Left hindlimb (tissue), 1 donor: ENCODE measurements around the gene FAF2.

Experiments
- DNase-seq: peaks from one replicate; pipeline ENCODE4 v3.0.0-alpha.2; 2018

FAF2 gene

DNA sequence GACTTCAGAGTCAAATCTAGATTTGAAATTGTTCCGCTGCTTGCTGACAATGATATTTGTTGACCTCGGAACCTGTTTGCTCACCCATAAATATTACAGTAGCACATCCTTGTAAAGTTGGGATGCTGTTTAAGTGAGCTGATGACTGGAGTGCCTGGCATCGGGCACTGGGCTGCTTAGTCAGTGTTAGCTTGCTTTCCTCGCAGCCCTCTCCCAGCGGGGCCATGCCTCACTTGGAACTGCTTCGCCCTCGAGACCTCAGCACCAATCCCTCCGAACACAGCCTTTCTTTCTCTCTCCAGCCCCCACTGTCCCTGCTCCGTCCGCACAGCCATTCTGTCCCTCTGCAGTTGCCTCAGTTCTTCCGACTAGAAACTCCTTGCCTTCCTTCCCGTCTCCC, 65.6 kb downstream of the FAF2 start:
- no peak for DNase-seq

DNA sequence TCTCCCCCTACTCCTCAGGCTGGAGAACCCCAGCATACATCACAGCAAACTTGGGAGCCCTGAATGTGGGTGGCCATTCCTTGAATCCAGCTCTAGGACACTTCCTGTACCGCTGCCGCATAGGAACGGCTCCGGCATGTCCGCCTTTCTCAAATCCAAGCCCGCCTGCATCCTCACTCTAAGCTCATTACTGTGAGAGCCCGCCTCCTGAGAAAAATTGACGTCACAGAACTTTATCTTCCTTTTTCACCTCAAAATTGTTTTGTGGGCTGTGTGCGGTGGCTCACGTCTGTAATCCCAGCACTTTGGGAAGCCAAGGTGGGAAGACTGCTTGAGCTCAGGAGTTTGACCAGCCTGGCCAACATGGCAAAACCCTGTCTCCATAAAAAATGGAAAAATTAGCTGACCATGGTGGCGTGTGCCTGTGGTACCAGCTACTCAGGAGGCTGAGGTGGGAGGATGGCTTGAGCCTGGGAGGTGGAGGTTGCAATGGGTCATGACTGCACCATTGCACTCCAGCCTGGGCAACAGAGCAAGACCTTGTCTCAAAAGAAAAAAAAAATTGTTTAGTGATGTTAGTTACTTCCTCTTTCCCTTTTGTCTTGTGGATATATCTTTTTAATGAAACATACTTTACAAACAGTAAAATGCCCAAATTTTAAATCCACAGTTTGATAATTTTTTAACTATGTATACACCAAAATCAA, 66.2 kb downstream of the FAF2 start:
- DNase-seq: no peak

DNA sequence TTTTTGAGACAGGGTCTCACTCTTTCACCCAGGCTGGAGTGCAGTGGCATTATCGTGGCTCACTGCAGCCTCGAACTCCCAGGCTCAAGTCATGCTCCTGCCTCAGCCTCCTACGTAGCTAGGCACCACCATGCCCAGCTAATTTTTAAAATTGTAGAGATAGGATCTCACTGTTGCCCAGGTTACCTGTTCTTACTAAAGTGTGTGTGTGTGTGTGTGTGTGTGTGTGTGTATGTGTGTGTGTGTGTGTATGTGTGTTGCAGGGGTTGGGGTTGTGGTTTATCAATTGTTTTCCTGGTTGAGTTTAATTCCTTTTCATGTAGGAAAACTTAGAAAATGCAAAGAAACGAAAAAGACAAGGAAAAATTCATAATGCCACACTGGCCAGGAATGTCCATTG, 67.2 kb downstream of the FAF2 start:
- DNase-seq: no peak

DNA sequence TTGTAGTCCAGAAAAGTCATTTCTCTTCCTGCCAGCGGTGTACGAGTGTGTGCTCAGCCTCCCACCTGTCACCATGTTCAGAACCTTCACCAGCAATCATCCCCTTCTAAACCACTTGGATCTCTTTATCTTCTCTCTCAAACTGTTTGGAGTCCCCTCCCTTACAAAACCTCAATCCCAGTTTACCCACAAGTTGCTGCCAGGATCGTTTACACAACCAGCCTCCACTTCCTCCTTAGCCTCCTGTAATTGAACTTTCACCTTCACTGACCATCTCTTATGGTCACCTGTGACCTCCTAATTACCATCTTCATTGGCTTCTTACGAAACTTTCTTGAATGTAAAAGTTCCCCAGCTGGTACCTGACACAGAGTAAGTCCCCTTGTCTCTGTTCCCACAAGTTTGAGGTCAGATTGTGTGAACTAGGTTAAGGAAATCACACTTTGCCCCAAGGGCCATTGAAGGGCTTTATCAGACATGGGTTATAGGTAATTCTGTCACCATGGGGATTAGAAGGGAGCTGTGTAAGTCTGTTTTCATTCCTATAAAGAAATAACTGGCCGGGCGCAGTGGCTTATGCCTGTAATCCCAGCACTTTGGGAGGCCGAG, 69.0 kb downstream of the FAF2 start:
- no peak for DNase-seq

DNA sequence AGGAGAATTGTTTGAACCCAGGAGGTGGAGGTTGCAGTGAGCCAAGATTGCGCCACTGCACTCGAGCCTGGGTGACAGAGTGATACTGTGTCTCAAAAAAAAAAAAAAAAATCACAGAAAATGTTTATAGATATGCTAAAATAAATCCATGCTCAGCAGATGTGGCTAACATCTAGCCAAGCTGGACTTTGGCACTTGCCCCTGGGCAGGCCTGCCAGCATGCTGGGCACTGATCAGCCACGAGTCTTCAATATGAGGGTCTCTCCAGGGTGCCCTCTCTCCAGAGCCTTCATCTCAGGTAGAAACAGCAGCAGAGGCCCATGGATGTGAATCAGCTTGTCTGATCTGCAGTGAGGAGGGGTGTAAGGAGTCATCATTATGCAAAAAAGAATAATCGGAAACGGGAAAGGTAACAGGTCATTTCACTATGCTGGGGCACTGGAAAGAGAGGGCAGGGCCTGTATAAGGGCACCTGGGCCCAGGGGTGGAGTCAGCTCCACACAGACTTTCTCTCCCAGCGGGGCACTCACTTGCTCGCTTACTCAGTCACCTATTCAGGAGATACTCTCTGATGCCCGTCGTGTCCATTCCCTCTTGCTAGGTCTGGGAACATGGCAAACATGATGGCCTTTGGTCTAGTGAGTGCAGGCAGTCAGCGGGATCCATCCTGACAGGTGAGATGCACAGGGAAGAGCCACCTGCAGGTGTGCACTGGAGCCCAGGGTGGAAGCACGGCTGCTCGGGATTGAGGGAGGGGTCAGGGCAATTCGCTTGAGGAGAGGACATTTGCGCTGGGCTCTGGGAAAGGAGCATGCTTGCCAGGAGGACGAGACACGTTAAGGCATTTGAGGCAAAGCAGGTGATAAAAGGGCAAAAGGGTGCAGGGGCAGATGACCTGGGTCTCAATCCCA, 71.9 kb downstream of the FAF2 start:
- no peak for DNase-seq

DNA sequence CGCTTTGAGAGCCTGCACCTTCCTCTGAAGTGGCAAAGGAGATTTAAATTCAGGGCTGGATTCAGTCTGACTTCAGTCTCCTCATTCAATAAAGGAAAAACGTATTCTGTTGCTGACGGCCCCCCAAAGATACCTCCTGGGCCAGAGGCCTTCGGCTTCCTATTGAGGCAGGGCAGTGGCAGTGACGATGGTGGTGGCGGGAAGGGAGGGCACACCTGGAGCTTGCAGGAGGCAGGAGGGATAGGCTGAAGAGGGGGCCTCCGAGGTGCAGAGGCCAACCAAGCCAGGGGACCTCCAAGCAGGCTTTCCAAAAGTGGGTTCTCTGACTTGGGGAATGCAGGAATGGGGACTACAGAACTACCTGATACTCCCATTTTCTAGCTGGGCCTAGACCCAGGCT, 73.1 kb downstream of the FAF2 start:
- DNase-seq: no peak

DNA sequence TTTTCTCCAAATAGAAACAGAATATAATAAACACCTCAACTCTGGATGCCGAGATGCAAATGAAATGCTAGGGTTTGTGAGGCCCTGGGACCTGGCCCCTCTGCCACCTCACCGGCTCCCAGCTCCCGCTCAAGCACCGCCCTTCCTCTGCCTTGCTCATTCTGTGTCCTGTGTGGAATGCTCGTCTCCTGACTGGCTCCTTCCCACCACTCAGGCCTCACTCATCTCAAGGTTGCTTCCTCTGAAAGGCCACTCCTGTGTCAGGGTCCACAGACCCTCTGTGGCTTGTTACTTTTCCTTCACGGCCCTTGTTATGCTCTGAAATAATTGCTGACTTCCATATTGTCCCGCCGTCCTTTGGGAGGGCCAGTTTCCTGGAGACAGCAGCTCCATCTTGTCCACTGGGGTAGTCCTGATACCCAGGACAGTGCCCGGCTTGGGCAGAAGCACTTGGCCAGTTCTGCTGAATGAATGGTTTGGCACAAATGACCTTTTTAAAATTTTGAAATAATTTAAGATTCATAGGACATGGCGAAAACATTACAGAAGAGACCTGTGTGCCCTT, 73.6 kb downstream of the FAF2 start:
- DNase-seq: no peak

DNA sequence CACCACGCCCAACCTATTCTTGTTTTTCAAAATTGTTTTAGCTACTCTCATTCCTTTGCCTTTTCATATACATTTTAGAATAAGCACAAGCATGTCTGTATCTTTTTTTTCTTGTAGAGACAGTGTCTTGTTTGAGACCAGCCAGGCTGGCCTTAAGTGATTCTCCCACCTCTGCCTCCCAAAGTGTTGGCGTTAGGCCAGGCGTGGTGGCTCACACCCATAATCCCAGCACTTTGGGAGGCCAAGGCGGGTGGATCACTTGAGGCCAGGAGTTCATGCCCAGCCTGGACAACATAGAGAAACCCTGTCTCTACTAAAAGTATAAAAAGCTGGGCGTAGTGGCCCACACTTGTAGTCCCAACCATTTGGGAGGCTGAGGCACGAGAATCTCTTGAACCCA, 76.0 kb downstream of the FAF2 start:
- no peak for DNase-seq

DNA sequence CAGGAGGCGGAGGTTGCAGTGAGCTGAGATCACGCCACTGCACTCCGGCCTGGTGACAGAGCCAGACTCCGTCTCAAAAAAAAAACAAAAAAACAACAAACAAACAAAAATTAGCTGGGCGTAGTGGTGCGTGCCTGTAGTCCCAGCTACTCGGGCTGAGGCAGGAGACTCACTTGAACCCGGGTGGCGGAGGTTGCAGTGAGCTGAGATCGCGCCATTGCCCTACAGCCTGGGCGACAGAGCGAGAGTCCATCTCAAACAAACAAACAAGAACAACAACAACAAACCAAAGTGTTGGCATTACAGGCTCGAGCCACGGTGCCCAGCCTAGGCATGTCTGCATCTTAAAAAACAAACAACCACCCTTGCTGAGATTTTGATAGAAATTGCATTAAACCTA, 76.8 kb downstream of the FAF2 start:
- no peak for DNase-seq

DNA sequence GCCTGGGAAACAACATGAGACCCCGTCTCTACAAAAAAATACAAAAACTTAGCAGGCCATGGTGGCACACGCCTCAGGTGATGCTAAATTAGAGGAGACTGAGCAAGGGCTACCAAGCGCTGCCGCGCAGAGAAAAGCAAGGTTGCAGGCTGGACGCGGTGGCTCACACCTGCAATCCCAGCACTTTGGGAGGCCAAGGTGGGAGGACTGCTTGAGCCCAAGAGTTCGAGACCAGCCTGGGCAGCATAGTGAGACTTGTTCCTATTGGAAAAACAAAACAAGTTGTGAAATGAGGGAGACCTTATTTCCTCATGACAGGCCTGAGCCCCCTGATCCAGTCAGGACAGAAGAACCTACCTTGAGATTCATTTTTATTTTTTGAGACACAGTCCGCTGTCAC, 77.5 kb downstream of the FAF2 start:
- no peak for DNase-seq

DNA sequence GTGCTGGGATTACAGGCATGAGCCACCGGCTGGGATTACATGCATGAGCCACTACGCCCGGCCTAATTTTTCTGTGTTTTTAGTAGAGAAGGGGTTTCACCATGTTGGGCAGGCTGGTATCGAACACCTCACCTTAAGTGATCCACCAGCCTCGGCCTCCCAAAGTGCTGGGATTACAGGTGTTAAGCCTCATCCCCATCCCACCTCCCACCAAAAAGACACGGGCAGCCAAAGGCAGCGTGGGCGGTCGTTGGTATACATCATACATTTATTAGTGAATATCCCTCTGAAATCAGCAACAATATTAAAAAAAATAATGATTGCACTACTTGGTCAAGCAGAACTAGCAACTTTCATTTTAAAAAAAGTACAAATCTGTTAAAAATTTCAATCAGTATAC, 78.3 kb downstream of the FAF2 start:
- no peak for DNase-seq

DNA sequence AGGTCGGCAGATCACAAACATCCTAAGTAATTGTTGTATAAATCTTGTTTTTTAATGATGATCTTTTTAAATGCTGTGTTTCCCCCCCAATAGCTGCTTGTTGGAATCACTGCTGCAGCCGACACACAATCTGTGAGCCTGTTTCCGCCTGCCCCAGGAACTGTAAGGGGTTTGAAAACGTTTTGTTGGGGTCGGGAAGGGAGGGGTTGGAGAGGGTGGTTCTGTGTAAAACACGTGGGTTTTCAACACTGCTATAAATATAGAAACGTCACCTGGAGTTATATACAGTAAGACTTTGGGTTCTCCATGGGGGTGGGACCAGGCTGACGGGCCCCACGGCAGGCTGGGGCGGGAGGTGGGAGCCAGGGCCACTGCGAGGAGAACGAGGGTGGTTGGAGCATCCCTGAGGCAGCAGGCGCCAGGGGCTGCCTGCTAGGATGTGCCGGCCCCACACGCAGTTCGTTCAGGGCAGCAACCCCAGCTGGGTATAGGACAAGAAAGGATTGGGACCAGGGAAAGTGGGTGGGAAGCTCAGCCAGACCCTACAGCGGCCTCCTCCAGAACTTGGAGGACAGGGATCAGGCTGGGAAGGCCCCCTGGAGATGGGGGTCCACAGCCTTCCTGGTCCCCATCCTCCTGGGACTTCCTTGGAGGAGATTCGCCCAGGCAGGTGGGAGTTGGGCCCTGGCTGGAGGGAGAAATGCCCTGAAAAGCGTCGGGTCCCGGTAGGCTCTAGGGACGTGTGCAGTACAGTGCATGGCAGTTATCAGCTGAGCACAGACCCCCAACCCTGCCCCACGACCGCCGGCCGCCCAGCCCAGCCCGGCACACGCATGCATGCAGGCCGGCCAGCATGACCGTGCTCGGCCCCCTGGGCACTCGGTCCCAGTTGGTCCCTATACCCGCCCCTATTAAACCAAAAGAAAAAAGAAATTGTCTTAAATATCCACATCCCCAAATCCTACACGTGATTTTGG, 79.3 kb downstream of the FAF2 start:
- DNase-seq: no peak

DNA sequence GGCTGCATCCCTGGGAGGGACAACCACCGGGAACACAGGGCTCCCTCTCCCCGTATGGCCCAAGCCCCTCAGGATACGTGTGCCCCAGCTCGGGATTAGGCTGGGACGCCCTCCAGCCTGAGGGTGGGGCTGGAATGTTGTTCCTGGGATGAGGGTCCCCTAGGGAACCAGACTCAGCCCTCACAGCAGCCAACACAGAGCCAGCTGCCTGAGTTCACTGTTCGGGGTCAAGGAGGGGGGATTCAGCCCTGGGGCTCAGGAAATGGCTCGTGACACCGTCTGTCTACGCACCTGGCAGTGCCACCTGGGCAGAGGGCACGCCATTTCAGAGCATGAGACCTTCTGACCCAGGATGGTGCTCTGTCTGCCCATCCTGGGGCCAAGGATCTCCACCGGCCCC, 80.1 kb downstream of the FAF2 start:
- no peak for DNase-seq

DNA sequence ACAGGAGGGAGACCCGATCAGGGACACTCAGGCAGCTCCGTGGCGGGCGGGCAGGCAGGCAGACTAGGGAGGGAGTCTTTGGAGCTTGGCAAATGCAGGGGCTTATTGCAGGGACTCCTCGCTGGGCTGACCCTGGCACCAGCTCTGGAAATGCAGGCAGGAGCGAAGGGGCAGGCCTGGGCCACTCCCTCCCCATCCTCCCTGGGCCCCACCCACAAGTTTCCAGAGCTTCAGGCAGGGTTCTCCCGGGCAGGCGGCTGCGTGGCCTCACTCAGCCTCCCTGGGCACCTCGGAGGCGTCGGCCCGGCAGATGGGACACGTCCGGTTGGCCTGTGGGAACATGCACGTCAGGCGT, 80.6 kb downstream of the FAF2 start:
- DNase-seq: no peak

DNA sequence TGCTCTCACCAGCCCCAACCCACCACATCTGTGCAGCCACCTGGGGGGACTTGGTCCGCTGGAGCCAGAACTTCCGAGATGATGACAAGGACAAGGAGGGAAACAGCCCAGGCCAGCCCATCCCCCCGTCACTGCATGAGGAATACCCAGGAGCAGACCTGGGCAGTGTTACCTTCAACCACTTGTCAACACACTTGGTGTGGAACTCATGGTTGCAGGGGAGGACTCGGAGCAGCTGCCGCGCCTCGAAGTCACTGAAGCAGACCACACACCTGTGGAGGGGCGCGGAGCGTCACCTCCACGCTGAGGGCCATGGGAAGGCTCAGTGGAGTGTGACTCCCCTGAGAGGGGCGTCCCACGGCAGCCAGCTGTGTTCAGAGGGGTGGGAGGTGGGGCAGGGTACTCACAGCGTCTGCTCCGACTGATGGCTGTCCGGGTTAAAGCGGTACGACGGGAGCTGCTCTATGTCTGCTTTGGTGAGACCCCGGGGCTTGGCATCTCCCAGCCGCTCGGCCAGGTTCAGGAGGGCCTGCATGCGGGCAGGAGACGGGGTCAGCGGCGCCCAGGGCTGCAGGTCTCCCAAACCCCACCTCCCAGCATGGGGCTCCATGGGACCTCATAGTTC, 81.0 kb downstream of the FAF2 start:
- DNase-seq: no peak

DNA sequence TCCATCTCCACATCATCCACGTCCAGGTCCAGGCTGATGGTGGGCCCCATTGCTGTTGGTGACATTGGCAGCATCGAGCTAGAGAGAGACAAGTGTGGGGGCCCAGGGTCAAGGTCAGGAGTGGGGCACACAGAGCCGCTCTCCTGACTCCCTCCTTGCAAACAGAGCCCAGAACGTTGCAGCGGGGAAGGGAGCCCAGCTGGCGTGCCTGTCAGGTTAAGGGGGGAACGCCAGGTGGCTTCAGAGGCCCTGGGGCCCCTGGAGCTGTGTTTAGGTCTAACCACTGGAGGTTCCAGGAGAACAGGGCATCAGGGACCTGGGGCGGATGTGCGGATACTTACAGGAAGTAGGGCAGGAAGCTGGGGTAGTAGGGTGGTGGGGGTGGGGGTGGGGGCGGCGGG, 81.6 kb downstream of the FAF2 start:
- DNase-seq: no peak

DNA sequence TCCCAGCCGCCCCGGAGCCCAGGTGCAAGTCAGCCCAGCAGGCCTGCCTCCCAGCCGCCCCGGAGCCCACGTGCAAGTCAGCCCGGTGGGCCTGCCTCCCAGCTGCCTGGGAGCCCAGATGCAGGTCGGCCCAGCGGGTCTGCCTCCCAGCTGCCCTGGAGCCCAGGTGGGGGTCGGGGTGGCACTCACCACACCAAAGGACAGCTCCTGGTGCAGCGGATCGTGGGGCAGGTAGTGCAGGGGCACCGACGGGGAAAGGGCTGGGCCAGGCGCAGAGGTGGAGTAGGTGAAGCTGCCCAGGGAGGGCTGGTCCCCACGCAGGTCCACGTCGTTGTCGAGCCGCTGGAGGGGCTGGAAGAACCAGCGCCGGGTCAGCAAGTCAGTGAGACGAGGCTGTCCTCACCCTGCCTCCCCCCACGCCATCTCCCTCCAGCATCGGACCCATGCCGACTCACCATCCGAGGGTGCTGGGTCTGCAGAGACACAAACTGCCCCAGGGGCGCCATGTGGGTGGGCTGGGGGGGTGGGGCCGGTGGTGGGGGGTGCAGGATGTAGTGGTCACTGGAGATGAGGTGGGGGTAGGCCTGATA, 82.3 kb downstream of the FAF2 start:
- DNase-seq: no peak

DNA sequence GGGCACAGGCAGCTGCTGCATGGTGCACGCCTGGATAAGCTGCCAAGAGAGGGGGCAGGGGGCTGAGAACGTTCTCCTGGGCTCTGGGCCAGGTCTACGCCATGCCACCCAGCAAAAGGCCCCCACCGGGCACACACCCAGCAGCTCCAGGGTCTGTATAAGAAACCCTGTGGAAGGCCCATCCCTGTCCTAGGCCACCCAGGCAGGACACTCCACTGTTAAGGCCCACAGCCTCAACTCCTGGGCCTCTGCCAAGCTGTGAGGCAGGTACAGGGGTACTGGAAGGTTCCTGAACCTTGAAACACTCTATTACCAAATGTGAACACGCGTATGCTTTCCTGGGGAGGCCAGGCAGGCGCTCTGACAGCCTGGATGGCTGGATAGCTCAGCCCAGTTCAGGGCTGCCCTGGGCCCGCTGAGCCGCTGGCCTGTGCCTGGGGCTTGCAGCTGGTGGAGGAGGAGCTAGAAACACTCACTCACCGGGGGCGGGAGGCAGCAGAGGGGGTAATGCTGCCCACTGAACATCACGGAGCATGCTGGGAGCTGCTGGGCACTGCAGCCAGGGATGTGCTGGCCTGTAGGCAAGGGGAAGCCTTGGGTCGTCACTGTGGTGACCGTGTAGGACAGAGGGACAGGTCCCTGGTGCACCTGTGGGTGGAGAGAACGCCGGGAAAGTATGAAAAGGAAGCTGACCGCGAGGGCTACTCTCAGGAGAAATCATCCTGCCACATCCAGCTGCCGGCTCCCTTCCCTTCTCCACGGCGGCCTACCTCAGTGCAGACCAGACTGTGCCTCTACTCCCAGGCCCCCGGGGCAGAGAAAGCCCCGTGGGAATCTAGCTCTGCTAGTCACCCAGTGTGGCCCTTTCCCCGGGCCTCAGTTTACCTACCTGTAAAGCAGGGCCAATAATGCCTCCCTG, 83.1 kb downstream of the FAF2 start:
- DNase-seq: peak; percentile 72

DNA sequence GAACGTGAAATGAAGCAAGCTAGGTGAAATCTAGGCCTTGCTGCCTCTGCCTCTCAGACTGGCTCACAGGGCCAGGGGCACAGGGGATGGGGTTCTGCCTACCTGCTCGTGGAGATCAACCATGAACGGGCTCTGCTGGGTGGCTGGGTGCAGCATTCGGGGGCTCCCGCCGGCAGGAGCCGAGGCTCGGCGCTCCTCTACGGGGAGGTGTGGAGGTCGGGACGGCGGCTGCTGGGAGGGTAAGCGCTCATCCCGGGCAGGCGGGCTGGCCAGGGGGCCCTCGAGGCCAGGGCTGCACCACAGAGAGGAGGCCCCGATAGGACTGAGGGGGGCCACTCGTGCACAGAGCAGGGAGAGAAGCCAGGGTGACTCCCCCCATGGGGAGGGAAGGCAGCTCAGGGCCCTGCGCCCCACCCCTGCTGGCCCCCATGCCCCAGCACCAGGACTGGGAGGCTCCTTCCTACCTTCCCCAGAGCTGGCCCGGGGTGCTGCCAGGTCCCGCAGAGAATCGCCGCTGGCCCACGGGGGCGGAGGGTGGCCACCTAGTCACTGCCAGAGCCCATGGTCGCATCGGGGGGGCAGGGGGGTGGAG, 83.8 kb downstream of the FAF2 start:
- DNase-seq: no peak

DNA sequence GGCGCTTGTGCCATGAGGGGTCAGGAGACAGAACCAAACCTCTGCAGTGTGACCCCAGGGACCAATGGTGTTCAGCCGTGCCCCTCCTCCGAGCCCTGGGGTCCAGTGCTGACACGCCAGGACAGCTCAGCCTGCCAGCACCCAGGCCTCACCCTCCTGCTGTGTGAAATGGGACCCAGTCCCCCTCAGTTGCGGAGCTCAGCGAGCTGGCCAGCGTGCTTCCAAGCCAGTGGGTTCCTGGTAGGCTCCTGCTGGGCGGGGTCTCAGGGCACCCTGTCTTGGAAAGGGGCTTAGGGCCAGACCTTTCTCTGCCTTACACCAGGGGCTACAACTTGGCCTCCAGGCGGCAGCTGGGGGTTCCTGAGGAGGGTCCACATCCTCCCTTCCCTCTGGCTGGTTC, 84.6 kb downstream of the FAF2 start:
- no peak for DNase-seq
